Nephron progenitor cell (in vitro differentiated cells): ENCODE data around the gene NEIL1.
"Not testable (repeated sequence)": the region's sequence is repeated elsewhere in the genome, so short reads cannot be mapped to it uniquely, and the experiment has no call there.

Experiments
- DNase-seq: peaks from one replicate; pipeline ENCODE4 v3.0.0; 2021
- H3K27ac Mint-ChIP-seq: 2 replicates; pipeline ENCODE4 v1.8.0; 2021; ENCODE audit warnings: mild to moderate bottlenecking, moderate library complexity, mixed read lengths
- H3K27me3 Mint-ChIP-seq: 2 replicates; pipeline ENCODE4 v1.8.0; 2021; ENCODE audit warnings: mild to moderate bottlenecking, low read depth, mixed read lengths; ENCODE audit not compliant: poor library complexity
- H3K36me3 Mint-ChIP-seq: 2 replicates; pipeline ENCODE4 v1.8.0; 2021; ENCODE audit warnings: low read depth, mixed read lengths
- H3K4me1 Mint-ChIP-seq: 2 replicates; pipeline ENCODE4 v1.8.0; 2021; ENCODE audit warnings: mixed read lengths
- H3K4me3 Mint-ChIP-seq: 2 replicates; pipeline ENCODE4 v1.8.0; 2021; ENCODE audit warnings: mild to moderate bottlenecking, moderate library complexity, mixed read lengths
- H3K9me3 Mint-ChIP-seq: 2 replicates; pipeline ENCODE4 v1.8.0; 2021; ENCODE audit warnings: mild to moderate bottlenecking, moderate library complexity, mixed read lengths
- TF ChIP-seq, protein P1 (sequence below): fragments of 200-600 bp; sonication (generic); IDR thresholded peaks from 2 replicates; pipeline ENCODE4 v1.5.0; 2021; ENCODE audit warnings: antibody characterized with exemption

The NEIL1 gene, protein sequence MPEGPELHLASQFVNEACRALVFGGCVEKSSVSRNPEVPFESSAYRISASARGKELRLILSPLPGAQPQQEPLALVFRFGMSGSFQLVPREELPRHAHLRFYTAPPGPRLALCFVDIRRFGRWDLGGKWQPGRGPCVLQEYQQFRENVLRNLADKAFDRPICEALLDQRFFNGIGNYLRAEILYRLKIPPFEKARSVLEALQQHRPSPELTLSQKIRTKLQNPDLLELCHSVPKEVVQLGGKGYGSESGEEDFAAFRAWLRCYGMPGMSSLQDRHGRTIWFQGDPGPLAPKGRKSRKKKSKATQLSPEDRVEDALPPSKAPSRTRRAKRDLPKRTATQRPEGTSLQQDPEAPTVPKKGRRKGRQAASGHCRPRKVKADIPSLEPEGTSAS

DNA sequence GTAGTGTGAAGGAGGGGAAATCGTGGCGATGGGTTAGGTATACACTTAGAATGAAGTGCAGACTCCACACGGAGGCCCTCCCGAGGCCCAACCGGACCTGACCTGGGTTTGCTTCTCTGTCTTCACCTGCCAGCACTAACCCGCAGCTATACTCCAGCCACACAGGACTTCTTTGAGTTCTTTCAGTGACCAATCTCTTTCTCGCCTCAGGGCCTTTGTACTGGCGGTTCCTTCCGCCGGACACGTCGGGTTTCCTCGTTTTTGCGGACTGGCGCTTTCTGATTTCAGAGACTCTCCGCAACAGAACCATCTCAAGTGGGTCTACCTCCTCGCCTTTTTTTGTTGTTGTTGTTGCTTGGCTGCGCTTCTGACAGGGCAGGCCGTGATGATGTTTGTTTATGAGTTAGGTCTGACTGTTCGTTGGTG, at the start of gene NEIL1:
Gene NEIL1, plus strand, starts transcription at position 244 of the 426 bp plus-strand sequence. CDS start 1,867 bp downstream, outside the sequence.
- DNase-seq = no peak
- Mint-ChIP-seq H3K36me3 (peaks cover 10% of the 10 kb centered on the region), H3K27me3 (peaks cover 42% of the 10 kb centered on the region), H3K4me3 (peak within 1 kb of the TSS; percentile 91), H3K27ac (no peak within 1 kb of the TSS), H3K4me1 (peaks cover 21% of the 10 kb centered on the region), H3K9me3 (no peaks in the 10 kb centered on the region)
- TF ChIP-seq, protein P1, sequence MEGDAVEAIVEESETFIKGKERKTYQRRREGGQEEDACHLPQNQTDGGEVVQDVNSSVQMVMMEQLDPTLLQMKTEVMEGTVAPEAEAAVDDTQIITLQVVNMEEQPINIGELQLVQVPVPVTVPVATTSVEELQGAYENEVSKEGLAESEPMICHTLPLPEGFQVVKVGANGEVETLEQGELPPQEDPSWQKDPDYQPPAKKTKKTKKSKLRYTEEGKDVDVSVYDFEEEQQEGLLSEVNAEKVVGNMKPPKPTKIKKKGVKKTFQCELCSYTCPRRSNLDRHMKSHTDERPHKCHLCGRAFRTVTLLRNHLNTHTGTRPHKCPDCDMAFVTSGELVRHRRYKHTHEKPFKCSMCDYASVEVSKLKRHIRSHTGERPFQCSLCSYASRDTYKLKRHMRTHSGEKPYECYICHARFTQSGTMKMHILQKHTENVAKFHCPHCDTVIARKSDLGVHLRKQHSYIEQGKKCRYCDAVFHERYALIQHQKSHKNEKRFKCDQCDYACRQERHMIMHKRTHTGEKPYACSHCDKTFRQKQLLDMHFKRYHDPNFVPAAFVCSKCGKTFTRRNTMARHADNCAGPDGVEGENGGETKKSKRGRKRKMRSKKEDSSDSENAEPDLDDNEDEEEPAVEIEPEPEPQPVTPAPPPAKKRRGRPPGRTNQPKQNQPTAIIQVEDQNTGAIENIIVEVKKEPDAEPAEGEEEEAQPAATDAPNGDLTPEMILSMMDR = no peak

DNA sequence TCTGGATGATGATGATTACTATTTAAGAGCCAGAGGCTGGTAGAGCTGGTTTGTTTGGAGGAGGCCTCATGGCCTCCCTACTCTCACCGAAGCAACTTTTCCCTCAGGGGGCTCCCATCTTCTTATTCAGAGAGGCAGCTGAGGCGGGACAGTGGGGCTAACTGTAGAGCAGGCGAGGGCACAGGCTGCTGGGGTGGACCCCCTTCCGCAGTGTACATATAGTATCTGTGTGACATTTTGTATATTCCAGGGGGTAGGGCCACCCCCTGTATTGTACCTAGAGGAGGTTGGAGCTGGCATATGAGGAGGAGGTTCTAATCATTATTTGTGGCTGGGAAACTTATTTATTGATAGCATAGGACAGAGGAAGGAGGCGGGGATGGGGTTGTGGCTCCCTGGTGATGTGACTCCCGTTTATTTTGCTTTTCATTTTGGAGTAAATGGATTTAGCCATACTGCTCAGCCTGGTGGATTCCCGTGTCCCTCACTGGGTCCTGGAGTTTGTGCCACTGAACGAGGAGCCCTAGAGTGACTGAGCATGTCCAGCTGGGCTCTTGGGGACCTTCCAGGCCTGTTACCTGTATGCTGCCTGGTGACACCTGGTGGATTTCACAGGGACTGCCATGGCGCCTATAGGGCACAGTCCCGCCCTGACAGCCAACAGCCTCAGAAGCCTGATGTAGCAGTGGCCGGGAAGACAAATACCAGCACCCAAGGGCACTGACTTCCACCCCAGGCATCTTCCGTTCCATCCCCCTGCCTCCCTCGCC, 48.1 kb upstream of the NEIL1 start:
- DNase-seq, H3K36me3 Mint-ChIP-seq, H3K27ac Mint-ChIP-seq, H3K9me3 Mint-ChIP-seq, H3K4me3 Mint-ChIP-seq, H3K4me1 Mint-ChIP-seq: not testable (repeated sequence)
- H3K27me3 Mint-ChIP-seq = peaks cover 10% of the 10 kb centered on the region

DNA sequence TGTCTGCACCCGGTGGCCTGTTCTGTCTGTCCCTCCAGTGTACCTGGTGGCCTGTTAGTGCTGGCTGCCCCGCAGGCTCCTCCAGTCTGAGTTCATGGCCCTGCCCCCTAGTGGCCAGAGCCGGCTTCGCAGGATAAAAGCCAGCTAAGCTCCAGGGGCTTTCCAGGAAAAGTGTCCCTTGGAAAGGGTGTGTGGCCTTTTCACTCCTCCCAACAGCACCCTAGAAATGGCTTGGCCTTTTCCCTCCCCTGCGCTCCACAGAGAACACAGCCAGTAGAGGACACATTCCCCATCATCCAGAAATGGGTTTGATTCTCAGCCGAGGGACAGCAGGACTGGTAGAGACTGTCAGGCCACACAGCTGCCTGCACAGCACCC, 47.5 kb upstream of the NEIL1 start:
- H3K27ac Mint-ChIP-seq, H3K36me3 Mint-ChIP-seq, H3K4me3 Mint-ChIP-seq, H3K4me1 Mint-ChIP-seq, H3K9me3 Mint-ChIP-seq: not testable (repeated sequence)
- H3K27me3 Mint-ChIP-seq = peaks cover 16% of the 10 kb centered on the region
- TF ChIP-seq, protein P1 = peak; percentile 51
- DNase-seq = peak; percentile 77

- not testable (repeated sequence) for H3K9me3 Mint-ChIP-seq, H3K27ac Mint-ChIP-seq, H3K36me3 Mint-ChIP-seq, H3K4me3 Mint-ChIP-seq, DNase-seq, H3K4me1 Mint-ChIP-seq
- H3K27me3 Mint-ChIP-seq = peaks cover 20% of the 10 kb centered on the region
Observed at GRCh38 chr15:75300026-75300425, 46.8 kb upstream of the NEIL1 start.

- no peaks in the 10 kb centered on the region for H3K9me3 Mint-ChIP-seq
- H3K4me3 Mint-ChIP-seq = no peak overlapping the region
- DNase-seq = no peak
Observed at GRCh38 chr15:75302318-75302717, 44.5 kb upstream of the NEIL1 start.

GRCh38 chr15:75302753-75303152, 44.1 kb upstream of the NEIL1 start:
- not testable (repeated sequence) for H3K4me1 Mint-ChIP-seq, DNase-seq, H3K9me3 Mint-ChIP-seq, H3K36me3 Mint-ChIP-seq, H3K27ac Mint-ChIP-seq, H3K4me3 Mint-ChIP-seq
- peaks cover 45% of the 10 kb centered on the region for H3K27me3 Mint-ChIP-seq

More at GRCh38 chr15:75302318-75302717, 44.5 kb upstream of the NEIL1 start:
- no peak overlapping the region for H3K27ac Mint-ChIP-seq
- no peaks in the 10 kb centered on the region for H3K36me3 Mint-ChIP-seq
- TF ChIP-seq, protein P1 = no peak
- no peaks in the 10 kb centered on the region for H3K4me1 Mint-ChIP-seq
- H3K27me3 Mint-ChIP-seq = peaks cover 40% of the 10 kb centered on the region

GRCh38 chr15:75306188-75306587, 40.7 kb upstream of the NEIL1 start:
- DNase-seq = no peak
- Mint-ChIP-seq H3K4me1 (peaks cover 20% of the 10 kb centered on the region), H3K4me3 (no peak overlapping the region), H3K27me3 (peaks cover 74% of the 10 kb centered on the region), H3K27ac (no peak overlapping the region), H3K36me3 (no peaks in the 10 kb centered on the region), H3K9me3 (no peaks in the 10 kb centered on the region)
- TF ChIP-seq, protein P1 = no peak
